ENCODE results near the gene FLOT1. TPM values are rescaled to one million over a fixed set of nuclear protein-coding genes. Genes with fewer than 3 reads are reported as not detected.
"Not testable (repeated sequence)": the region's sequence is repeated elsewhere in the genome, so short reads cannot be mapped to it uniquely, and the experiment has no call there.

Gene FLOT1
- total and polyA plus RNA-seq, 2 donors from 2014 or later: 227 to 317 TPM

GRCh38 chr6:30722280-30723112 is 20.0 kb downstream of the FLOT1 start:
- Histone ChIP-seq H3K4me1 (ENCODE audit: control insufficient read depth in 2 of 3, insufficient read depth in 2 of 3, low read depth in 1 of 3, low read length in 3 of 3) (peaks cover 4 to 11% (median 4%) of the 10 kb centered on the region in 3 donors), H3K27me3 (ENCODE audit: control insufficient read depth, insufficient read depth, low read length) (no peaks in the 10 kb centered on the region), H3K27ac (ENCODE audit: low read depth in 2 of 2, low read length in 2 of 2) (no peak overlapping the region), H3K36me3 (ENCODE audit: control insufficient read depth in 2 of 3, insufficient read depth in 3 of 3, low read length in 3 of 3) (peaks cover 19 to 34% (median 20%) of the 10 kb centered on the region in 3 donors), H3K4me3 (ENCODE audit: low read length in 3 of 3) (peak overlapping the region in 2 of 3 donors; percentile 75 to 77), H3K9me3 (ENCODE audit: control insufficient read depth in 2 of 3, insufficient read depth in 1 of 3, low read length in 3 of 3) (no peaks in the 10 kb centered on the region), H3K9ac (ENCODE audit: low read length in 3 of 3) (peak overlapping the region in 2 of 3 donors; percentile 33 to 52)
- FAIRE-seq (no peak), DNase-seq (peak; percentile 86 to 90 (median 89))
- intact Hi-C loops (cut with DNase I): loop anchor here (5.0 kb wide), 1 partner anchor 40 kb away; no protein-coding TSS in a partner anchor
- TF ChIP-seq, protein P1, sequence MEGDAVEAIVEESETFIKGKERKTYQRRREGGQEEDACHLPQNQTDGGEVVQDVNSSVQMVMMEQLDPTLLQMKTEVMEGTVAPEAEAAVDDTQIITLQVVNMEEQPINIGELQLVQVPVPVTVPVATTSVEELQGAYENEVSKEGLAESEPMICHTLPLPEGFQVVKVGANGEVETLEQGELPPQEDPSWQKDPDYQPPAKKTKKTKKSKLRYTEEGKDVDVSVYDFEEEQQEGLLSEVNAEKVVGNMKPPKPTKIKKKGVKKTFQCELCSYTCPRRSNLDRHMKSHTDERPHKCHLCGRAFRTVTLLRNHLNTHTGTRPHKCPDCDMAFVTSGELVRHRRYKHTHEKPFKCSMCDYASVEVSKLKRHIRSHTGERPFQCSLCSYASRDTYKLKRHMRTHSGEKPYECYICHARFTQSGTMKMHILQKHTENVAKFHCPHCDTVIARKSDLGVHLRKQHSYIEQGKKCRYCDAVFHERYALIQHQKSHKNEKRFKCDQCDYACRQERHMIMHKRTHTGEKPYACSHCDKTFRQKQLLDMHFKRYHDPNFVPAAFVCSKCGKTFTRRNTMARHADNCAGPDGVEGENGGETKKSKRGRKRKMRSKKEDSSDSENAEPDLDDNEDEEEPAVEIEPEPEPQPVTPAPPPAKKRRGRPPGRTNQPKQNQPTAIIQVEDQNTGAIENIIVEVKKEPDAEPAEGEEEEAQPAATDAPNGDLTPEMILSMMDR (IDR thresholded peaks at IDR 0.05; ENCODE audit: borderline replicate concordance, extremely low read depth, insufficient read depth): peak; percentile 97

- H3K4me1 ChIP-seq (ENCODE audit: control insufficient read depth in 2 of 3, insufficient read depth in 2 of 3, low read depth in 1 of 3, low read length in 3 of 3): peaks cover 4 to 11% (median 4%) of the 10 kb centered on the region in 3 donors
- peak overlapping the region; percentile 89 to 92 for H3K27ac ChIP-seq (ENCODE audit: low read depth in 2 of 2, low read length in 2 of 2)
These were observed 20.5 kb downstream of the FLOT1 start for GRCh38 chr6:30722025-30722279.

DNA sequence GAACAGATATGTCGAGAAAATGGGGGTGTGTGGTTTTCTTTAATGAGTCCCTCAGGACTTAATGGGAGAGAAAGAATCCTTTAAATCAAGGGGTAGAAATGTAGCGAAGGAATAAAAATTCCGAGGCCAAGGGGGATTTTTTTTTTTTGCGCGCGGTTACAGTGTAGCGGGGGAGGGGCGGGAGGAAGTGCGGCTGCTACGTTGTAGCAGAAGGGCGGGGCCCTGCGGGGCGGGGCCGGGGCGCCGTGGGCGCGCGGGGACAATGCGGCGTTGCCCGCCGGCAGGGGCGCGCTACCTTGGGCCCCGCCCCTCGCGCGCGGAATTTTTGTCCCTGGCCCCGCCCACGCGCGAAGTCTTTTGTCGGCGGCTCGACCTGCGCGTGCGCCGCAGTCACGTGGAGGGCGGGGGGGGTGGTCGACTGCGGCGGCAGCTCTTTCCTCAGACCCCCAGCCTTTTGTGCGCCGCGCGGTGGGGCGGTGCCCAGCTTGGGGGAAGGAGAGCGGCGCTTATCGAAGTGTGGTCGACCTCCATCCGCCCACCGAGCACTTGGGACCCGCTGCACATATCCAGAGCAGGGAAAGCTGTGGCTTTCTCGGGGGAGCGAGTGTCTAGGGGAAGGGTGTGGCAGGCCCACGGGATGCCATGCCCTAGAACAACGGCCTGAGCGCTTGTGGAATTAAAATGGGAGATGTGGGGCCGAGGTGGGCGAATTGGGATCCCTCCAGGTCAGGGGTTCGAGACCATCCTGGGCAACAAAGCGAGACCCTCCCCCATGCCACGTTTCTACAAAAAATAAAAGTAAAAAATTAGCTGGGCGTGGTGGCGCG is 21.1 kb downstream of the FLOT1 start:
- peak overlapping the region; percentile 92 to 95 for H3K27ac ChIP-seq (ENCODE audit: low read depth in 2 of 2, low read length in 2 of 2)

More at GRCh38 chr6:30722025-30722279, 20.5 kb downstream of the FLOT1 start:
- H3K9me3 ChIP-seq (ENCODE audit: control insufficient read depth in 2 of 3, insufficient read depth in 1 of 3, low read length in 3 of 3); H3K27me3 ChIP-seq (ENCODE audit: control insufficient read depth, insufficient read depth, low read length); DNase-seq; FAIRE-seq: not testable (repeated sequence)
- Histone ChIP-seq H3K9ac (ENCODE audit: low read length in 3 of 3) (peak overlapping the region in 2 of 3 donors; percentile 57 to 74), H3K36me3 (ENCODE audit: control insufficient read depth in 2 of 3, insufficient read depth in 3 of 3, low read length in 3 of 3) (peaks cover 16 to 31% (median 20%) of the 10 kb centered on the region in 3 donors), H3K4me3 (ENCODE audit: low read length in 3 of 3) (peak overlapping the region; percentile 66 to 77 (median 75))
- intact Hi-C loops (cut with DNase I): loop anchor here (5.0 kb wide), 1 partner anchor 40 kb away; no protein-coding TSS in a partner anchor

More for the DNA sequence above, 21.1 kb downstream of the FLOT1 start:
- TF ChIP-seq, protein P1 (IDR thresholded peaks at IDR 0.05; ENCODE audit: borderline replicate concordance, extremely low read depth, insufficient read depth): peak; percentile 54
- Histone ChIP-seq H3K9ac (ENCODE audit: low read length in 3 of 3) (peak overlapping the region; percentile 61 to 99 (median 93)), H3K36me3 (ENCODE audit: control insufficient read depth in 2 of 3, insufficient read depth in 3 of 3, low read length in 3 of 3) (peaks cover 16 to 28% (median 20%) of the 10 kb centered on the region in 3 donors), H3K27me3 (ENCODE audit: control insufficient read depth, insufficient read depth, low read length) (no peaks in the 10 kb centered on the region), H3K9me3 (ENCODE audit: control insufficient read depth in 2 of 3, insufficient read depth in 1 of 3, low read length in 3 of 3) (no peaks in the 10 kb centered on the region), H3K4me1 (ENCODE audit: control insufficient read depth in 2 of 3, insufficient read depth in 2 of 3, low read depth in 1 of 3, low read length in 3 of 3) (peaks cover 4 to 13% (median 4%) of the 10 kb centered on the region in 3 donors), H3K4me3 (ENCODE audit: low read length in 3 of 3) (peak overlapping the region; percentile 93 to 98 (median 94))
- FAIRE-seq (no peak), DNase-seq (peak; percentile 92 to 97 (median 95))
- intact Hi-C loops (cut with DNase I): loop anchor here (5.0 kb wide), 1 partner anchor 39 kb away; no protein-coding TSS in a partner anchor

Data from kidney (tissue), 14 donors.